Activated CD8-positive, alpha-beta T cell treated with anti-CD3 and anti-CD28 coated beads for 36 hours (primary cell): ENCODE measurements around the gene FBXW9. TPM values are rescaled to one million over a fixed set of nuclear protein-coding genes. Genes with fewer than 3 reads are reported as not detected.
"Not testable (repeated sequence)": the region's sequence is repeated elsewhere in the genome, so short reads cannot be mapped to it uniquely, and the experiment has no call there.

Source experiments
- ATAC-seq: fragments of 200-7000 bp; cut with Tn5 transposase; one replicate; pipeline ENCODE4 v1.10.0; 2021; ENCODE audit warnings: mild to moderate bottlenecking, moderate library complexity
- CTCF ChIA-PET: fragments of 350-600 bp; sonication (Branson Sonifier 250); formaldehyde crosslinking; loops from one replicate; lab custom pipeline; 2021; ENCODE audit warnings: antibody characterized with exemption; lab: Charles Lee
- POLR2A ChIA-PET: fragments of 350-600 bp; sonication (Branson Sonifier 250); formaldehyde crosslinking; loops from one replicate; lab custom pipeline; 2021; ENCODE audit warnings: antibody characterized with exemption; lab: Charles Lee
- DNase-seq: peaks from one replicate; pipeline ENCODE4 v3.0.0-alpha.2; 2020
- H3K27ac Mint-ChIP-seq: one replicate; pipeline ENCODE4 v1.8.0; 2021; ENCODE audit warnings: mild to moderate bottlenecking, mixed read lengths
- H3K27me3 Mint-ChIP-seq: one replicate; pipeline ENCODE4 v1.8.0; 2021; ENCODE audit warnings: mixed read lengths
- H3K36me3 Mint-ChIP-seq: one replicate; pipeline ENCODE4 v1.8.0; 2021; ENCODE audit warnings: low read depth, mixed read lengths
- H3K4me1 Mint-ChIP-seq: one replicate; pipeline ENCODE4 v1.8.0; 2021; ENCODE audit warnings: low read depth, mixed read lengths
- H3K4me3 Mint-ChIP-seq: one replicate; pipeline ENCODE4 v1.8.0; 2021; ENCODE audit warnings: mild to moderate bottlenecking, moderate library complexity, mixed read lengths
- H3K9me3 Mint-ChIP-seq: one replicate; pipeline ENCODE4 v1.8.0; 2021; ENCODE audit warnings: mixed read lengths
- CTCF ChIP-seq: fragments of 200-600 bp; IDR thresholded peaks from one replicate; pipeline ENCODE4 v1.8.0; 2022; ENCODE audit warnings: antibody characterized with exemption, mild to moderate bottlenecking
- intact Hi-C: fragments of 100-400 bp; cut with micrococcal nuclease; formaldehyde crosslinking; loops from one replicate; pipeline ENCODE4 v1.10.0; 2022
- total RNA-seq, 2 experiments: library from RNA; stranded (reverse); gene quantifications; one replicate each; pipeline ENCODE4 v1.2.3, GENCODE V29; 2021

The FBXW9 gene
- total RNA-seq, 2 experiments from 2014 or later = 9.9 to 10.8 TPM

GRCh38 chr19:12647047-12647446 is 49.4 kb downstream of the FBXW9 start:
- Mint-ChIP-seq H3K4me1 (peaks cover 5% of the 10 kb centered on the region), H3K36me3 (peaks cover 43% of the 10 kb centered on the region), H3K9me3 (no peaks in the 10 kb centered on the region), H3K4me3 (no peak overlapping the region), H3K27ac (no peak overlapping the region), H3K27me3 (no peaks in the 10 kb centered on the region)
- CTCF ChIA-PET = interaction anchor here (0.7 kb wide), 1 partner anchor 84 kb away, joined by 3 read pairs; no protein-coding TSS in a partner anchor
- POLR2A ChIA-PET = interaction anchor here (0.9 to 1.6 kb wide), 2 partner anchors 11 to 19 kb away, joined by 4 read pairs; partner anchors contain the start of genes MAN2B1 and WDR83
- intact Hi-C loops = no loop called here
- ATAC-seq (no peak), DNase-seq (no peak)
- no peak for TF ChIP-seq CTCF

- peaks cover 5% of the 10 kb centered on the region for H3K4me1 Mint-ChIP-seq
- H3K9me3 Mint-ChIP-seq = no peaks in the 10 kb centered on the region
- no peak overlapping the region for H3K27ac Mint-ChIP-seq
- TF ChIP-seq CTCF = no peak
- no peak for ATAC-seq
- ChIA-PET CTCF (no interaction called here), POLR2A (interaction anchor here (0.9 to 1.6 kb wide), 2 partner anchors 12 to 20 kb away, joined by 4 read pairs; partner anchors contain the start of genes MAN2B1 and WDR83)
- H3K36me3 Mint-ChIP-seq = peaks cover 40% of the 10 kb centered on the region
- no peak for DNase-seq
- no peaks in the 10 kb centered on the region for H3K27me3 Mint-ChIP-seq
- intact Hi-C loops = no loop called here
- no peak overlapping the region for H3K4me3 Mint-ChIP-seq
Measured at GRCh38 chr19:12646551-12646950, 49.9 kb downstream of the FBXW9 start.

GRCh38 chr19:12643716-12644115 is 52.7 kb downstream of the FBXW9 start:
- H3K4me3 Mint-ChIP-seq, CTCF ChIA-PET, H3K9me3 Mint-ChIP-seq, intact Hi-C loops, DNase-seq, POLR2A ChIA-PET, H3K27ac Mint-ChIP-seq, H3K27me3 Mint-ChIP-seq, ATAC-seq: not testable (repeated sequence)
- Mint-ChIP-seq H3K36me3 (peaks cover 33% of the 10 kb centered on the region), H3K4me1 (peaks cover 17% of the 10 kb centered on the region)

GRCh38 chr19:12642506-12642905 is 53.9 kb downstream of the FBXW9 start:
- Mint-ChIP-seq H3K27me3 (no peaks in the 10 kb centered on the region), H3K36me3 (peaks cover 27% of the 10 kb centered on the region), H3K4me1 (peaks cover 14% of the 10 kb centered on the region), H3K9me3 (no peaks in the 10 kb centered on the region), H3K27ac (no peak overlapping the region), H3K4me3 (no peak overlapping the region)
- ChIA-PET CTCF (no interaction called here), POLR2A (no interaction called here)
- ATAC-seq (no peak), DNase-seq (no peak)
- intact Hi-C loops = no loop called here
- no peak for TF ChIP-seq CTCF

GRCh38 chr19:12641456-12641855 is 55.0 kb downstream of the FBXW9 start:
- Mint-ChIP-seq H3K4me3 (no peak overlapping the region), H3K27me3 (no peaks in the 10 kb centered on the region), H3K36me3 (peaks cover 26% of the 10 kb centered on the region), H3K27ac (no peak overlapping the region), H3K4me1 (peaks cover 18% of the 10 kb centered on the region), H3K9me3 (no peaks in the 10 kb centered on the region)
- ChIA-PET POLR2A (interaction anchor here (0.7 kb wide), 1 partner anchor 20 kb away, joined by 3 read pairs; no protein-coding TSS in a partner anchor), CTCF (interaction anchor here (0.7 kb wide), 3 partner anchors 7 to 35 kb away, joined by 3 read pairs; no protein-coding TSS in a partner anchor)
- DNase-seq = no peak
- TF ChIP-seq CTCF = no peak
- ATAC-seq = no peak
- intact Hi-C loops = no loop called here
